ENCODE measurements around the gene ERVMER34-1.

Gene ERVMER34-1, protein sequence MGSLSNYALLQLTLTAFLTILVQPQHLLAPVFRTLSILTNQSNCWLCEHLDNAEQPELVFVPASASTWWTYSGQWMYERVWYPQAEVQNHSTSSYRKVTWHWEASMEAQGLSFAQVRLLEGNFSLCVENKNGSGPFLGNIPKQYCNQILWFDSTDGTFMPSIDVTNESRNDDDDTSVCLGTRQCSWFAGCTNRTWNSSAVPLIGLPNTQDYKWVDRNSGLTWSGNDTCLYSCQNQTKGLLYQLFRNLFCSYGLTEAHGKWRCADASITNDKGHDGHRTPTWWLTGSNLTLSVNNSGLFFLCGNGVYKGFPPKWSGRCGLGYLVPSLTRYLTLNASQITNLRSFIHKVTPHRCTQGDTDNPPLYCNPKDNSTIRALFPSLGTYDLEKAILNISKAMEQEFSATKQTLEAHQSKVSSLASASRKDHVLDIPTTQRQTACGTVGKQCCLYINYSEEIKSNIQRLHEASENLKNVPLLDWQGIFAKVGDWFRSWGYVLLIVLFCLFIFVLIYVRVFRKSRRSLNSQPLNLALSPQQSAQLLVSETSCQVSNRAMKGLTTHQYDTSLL

DNA sequence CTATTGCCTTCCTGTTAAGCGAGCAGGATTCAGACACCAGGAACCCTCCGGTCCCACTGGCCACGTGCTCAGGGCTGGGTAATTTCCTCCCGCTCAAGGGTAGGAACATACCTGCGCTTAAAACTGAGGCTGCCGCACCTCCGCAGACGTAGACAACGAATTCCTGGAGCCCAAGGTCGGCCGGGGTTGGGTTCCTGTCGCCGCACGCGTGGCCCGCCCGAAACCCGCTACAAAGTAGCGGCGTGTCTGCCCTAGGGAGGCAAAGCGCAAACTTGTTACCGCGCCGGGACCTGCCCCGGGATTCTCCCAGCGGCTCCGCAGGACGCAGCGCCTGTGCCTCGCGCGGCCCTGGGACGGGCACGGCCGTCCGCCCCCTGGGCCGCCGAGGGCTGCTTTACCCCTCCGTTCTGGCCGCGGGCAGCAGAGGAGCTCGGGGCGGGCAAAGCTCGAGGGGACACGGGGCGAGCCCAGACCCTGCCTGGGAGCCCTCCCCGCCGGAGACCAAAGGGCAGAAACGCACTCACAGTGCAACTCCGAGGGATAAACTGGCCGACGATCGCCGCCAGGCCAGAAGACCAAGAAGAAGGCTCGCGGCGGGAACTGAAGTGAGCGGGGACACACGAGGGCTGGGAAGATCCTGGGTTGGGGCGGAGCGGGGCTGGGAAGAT lies at the start of gene ERVMER34-1:
Gene ERVMER34-1 (minus strand): TSS at position 607 of the 668 bp plus-strand sequence. CDS start 5,905 bp downstream, outside the sequence.
- DNase-seq (ENCODE audit: low read depth) = no peak

DNA sequence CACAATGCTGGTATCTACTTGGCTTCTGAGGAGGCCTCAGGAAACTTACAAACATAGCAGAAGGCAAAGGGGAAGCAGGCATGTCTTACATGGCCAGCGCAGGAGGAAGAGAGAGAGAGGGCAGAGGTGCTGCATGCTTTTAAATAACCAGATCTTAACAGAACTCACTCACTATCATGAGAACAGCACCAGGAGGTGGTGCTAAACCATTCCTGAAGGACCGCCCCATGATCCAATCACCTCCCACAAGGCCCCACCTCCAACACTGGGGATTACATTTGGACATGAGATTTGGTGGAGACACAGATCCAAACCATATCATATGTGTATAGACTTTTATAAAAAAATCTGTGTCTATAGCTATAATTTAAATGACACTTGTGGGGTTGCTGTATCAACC lies 48.6 kb upstream of the ERVMER34-1 start:
- DNase-seq (ENCODE audit: low read depth) = no peak

DNA sequence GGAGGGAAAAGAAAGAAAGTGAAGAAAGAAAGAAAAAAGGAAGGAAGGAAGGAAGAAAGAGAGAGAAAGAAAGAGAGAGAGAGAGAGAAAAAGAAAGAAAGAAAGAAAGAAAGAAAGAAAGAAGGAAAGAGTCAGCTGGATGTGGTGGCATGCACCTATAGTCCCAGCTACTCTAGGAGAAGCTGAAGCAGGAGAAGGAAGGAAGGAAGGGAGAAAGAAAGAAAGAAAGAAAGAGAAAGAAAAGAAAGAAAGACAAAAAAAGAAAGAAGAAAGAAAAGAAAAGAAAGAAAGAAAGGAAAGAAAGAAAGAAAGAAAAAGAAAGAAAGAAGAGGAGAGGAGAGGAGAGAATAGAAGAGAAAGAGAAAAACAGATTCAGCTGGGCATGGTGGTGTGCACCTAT lies 44.3 kb upstream of the ERVMER34-1 start:
- no peak for DNase-seq (ENCODE audit: low read depth)

DNA sequence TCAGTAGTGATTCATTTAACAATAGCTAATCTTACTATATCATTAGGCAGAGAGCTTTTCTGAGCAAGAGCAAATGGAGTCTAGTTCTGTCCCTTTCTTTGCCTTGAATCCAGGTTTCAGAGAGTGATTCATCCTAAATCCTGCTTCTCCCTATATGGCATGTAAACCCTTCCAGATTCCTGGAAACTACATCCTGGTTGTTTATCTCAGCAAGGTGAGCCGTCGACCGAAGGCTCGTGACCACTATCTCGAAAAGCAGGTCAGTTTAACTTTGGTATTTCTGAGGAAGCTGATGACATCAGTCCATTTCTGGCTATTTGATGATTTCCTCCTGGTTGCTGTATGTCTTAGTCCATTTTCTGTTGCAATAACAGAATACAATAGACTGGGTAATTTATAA lies 40.7 kb upstream of the ERVMER34-1 start:
- no peak for DNase-seq (ENCODE audit: low read depth)

DNA sequence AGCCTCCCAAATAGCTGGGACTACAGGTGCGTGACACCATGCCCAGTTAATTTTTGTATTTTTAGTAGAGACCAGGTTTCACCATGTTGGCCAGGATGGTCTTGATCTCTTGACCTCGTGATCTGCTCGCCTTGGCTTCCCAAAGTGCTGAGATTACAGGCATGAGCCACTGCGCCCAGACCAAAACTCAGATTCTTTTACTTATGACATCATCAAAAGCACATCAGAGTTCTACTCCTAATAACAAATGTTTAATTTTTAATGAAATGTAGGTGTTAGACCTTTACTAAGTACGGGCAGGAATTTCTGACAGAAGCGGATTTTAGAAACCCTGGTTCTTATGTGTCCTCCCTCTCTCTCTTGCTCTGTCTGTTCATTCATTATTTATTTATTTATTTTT lies 38.5 kb upstream of the ERVMER34-1 start:
- DNase-seq (ENCODE audit: low read depth) = no peak

DNA sequence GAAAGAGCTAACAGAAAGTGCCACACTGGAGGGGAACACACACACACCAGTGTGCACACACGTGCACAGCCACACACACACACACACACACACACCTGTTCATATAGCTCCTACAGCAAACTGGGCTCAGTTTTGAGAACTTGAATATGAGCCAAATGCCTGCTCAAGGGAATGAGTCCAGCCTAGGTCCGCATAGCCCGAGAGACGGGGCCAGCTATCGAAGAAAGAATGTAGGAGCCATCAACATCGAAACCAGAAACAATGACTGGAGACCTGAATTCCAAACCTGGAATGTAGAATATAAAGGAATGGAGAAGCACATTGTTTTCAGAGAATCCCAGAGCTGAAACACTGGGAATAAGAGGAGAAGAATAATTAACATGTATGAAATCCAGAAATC lies 37.6 kb upstream of the ERVMER34-1 start:
- no peak for DNase-seq (ENCODE audit: low read depth)

DNA sequence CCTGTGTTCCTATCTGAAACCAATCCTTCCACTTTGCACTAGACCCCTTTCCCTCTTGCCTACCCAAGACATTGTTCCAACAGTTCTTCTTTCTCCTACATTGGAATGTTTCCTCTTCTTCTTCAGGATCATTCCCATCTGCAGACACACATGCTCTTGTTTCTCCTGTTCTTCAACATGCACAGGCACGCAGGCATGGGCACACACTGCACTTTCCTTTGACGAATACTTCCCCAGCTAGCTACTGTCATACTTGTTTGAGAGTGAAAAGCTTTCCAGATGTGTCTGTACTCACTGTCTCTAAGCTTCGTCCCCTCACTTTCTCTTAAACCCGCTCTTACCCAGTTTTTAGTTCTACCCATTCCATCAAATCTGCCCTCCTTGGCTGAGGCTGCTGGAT lies 31.8 kb upstream of the ERVMER34-1 start:
- DNase-seq (ENCODE audit: low read depth) = no peak

DNA sequence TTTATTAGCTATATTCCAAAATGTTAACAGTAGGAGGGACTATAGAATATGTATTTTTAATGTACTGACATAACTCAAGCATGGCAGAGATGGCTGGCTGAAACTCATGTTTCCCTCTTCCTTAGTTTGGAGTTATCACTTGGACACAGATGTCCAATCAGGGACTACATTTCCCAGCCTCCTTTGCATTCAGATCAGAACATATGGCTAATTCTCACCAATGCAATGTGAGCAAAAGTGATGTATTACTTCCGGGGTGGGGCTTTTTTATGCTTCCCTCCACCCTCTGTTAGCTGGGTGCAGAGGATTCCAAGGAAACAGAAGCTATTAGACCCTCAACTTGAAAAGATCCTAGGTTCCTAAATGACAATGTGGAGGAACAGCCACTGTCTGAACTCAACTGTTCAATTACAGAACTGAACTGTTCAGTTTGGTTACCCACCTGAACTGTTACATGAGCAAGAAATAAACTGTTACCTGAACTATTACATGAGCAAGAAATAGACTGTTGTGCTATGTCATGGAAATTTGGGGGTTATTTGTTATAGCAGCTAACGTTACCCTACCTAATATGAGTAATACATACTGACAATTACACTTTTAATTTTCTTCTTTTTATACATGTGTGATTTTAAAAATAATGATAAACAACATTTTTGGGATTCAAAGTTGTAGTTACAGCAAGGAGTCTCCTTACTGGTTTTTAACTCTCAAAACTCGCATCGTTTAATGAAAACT lies 29.6 kb upstream of the ERVMER34-1 start:
- no peak for DNase-seq (ENCODE audit: low read depth)

DNA sequence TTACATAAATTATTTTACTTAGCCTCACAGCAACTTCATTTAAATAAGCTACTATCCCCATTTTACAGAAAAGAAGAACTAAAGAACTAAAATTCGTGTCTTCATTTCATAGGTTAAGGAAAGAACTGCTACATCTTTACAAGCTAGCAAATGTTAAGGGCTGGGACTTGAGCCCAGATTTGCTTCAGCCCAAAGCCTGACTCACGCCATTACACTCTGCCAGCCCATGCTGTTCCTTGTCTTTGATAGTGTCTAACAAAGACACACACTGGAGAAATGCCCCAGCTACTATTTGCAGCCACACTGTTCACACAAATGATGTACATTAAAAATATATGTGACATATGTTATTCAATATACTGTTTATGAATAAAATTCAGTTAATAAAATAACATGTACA lies 29.0 kb upstream of the ERVMER34-1 start:
- DNase-seq (ENCODE audit: low read depth) = no peak

DNA sequence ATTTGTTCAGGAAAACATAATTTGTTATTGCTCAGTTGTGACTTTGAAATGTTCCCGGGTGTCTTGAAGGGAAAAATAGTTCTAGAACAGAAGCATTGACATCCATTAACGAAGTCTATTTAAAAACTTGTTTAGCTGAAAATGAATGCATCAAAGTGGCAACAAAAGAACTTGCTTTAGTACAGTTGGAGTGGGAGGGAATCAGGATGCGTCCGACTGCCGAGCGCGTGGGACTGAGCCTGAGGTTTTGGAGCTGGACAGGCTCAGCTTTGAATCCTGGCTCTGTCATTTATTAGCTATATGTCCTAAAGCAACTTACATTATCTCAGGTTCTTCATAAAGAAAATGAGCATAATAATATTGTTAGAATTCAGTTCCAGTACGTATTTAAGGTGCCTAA lies 9.0 kb upstream of the ERVMER34-1 start:
- DNase-seq (ENCODE audit: low read depth) = no peak

DNA sequence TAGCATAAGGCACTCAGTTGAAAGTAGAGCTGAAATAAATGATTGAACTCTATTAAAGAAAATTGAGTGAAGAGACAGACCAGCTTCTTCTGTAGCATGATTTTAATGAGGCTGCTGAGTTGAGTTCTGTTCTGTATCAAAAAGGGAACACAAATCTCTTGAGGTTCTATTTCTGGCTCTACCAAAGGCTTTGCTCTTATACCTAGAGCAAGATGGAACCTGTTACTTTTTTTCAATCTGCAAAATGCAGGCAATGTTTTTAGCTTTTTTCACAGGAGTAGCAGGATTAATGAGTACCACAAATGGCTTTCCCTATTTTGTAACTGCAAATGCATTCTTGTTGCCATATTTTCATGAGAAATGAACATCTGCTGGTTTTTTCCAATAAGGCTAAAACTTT lies 4.2 kb upstream of the ERVMER34-1 start:
- DNase-seq (ENCODE audit: low read depth) = no peak

DNA sequence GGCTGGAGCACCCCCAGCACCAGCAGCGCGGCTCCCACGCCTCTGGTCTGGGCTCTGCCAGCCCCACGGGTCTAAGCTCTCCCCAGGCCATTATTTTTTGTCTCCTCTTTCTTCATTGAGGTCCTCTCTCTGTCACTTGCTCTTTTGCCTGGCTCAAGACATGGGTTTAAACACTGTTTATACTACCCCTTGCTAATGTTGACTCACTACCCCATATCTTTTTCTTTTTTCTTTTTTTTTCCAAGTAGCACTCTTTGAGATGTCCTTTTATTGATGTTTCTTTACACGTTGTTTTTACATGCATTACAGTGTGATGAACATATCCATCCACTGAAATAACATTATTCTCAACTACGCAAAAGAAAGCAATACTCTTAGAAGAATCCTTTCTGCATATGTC lies 1.7 kb upstream of the ERVMER34-1 start:
- DNase-seq (ENCODE audit: low read depth) = no peak

DNA sequence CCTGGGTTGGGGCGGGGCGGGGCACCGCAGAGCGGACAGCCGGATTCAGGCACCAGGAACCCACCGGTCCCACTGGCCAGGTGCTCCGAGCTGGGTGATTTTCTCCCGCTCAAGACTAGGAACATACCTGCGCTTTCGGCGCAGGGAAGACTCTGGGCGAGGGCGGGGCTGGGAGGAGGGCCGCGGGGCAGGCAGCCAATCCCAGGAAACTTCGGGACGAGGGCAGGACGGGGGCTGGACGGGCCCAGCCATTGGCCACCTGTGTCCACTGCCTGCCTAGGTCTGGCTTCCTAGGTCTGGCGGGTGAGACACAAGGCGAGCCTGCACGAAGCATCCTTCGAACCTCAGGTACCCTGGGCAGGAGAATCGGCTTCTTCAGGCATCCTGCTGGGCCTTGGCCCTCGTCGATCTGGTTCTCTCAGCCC lies 274 bp upstream of the ERVMER34-1 start:
- DNase-seq (ENCODE audit: low read depth) = no peak

DNA sequence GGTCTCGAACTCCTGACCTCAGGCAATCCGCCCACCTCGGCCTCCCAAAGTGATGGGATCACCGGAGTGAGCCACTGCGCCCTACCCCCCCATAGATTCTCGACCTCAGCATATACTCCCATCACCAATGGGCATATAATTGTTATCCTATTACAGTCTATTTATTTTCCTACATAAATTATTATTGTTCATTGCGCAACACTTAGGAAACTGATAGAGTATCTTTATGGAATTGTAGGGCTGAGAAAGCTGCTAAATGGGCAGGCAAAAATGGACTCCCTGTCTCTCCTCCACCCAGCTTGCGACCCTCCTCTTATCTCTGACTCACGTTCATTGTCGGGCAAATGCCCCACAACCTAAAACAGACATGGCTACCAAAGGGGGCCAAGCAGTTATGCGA lies 1.0 kb downstream of the ERVMER34-1 start:
- DNase-seq (ENCODE audit: low read depth) = no peak

DNA sequence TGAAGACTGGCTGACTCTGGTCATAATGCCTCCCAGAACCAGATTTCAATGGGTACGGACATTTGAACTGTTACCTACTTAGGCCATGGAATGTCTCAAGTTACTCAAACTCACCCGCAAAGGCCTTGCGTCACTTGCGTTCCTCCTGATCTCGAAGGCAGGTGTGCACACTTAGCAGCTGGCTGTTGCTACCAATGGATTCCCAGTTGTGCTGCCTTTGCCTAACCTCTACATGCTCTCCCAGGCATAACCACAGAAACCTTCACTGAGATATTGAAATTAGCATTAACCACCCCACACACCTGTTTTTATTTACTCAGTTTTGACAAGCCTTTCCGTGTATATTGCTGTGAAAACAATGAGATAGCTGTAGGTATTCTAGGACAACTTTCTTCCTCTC lies 2.8 kb downstream of the ERVMER34-1 start:
- DNase-seq (ENCODE audit: low read depth) = no peak

DNA sequence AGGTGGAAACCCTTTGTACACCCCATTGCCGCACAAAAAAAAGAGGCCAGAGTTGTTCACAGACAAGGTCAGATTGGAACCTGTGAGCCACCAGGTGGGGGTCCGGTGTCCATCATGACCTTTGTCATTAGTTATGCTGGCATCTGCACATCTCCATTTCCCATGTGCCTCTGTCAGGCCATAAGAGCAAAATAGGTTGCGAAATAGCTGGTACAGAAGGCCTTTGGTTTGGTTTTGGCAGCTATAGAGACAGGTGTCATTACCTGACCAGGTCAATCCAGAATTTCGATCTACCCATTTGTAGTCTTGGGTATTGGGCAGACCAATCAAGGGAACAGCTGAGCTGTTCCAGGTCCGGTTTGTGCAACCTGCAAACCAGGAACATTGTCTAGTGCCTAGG lies 6.6 kb downstream of the ERVMER34-1 start:
- no peak for DNase-seq (ENCODE audit: low read depth)

DNA sequence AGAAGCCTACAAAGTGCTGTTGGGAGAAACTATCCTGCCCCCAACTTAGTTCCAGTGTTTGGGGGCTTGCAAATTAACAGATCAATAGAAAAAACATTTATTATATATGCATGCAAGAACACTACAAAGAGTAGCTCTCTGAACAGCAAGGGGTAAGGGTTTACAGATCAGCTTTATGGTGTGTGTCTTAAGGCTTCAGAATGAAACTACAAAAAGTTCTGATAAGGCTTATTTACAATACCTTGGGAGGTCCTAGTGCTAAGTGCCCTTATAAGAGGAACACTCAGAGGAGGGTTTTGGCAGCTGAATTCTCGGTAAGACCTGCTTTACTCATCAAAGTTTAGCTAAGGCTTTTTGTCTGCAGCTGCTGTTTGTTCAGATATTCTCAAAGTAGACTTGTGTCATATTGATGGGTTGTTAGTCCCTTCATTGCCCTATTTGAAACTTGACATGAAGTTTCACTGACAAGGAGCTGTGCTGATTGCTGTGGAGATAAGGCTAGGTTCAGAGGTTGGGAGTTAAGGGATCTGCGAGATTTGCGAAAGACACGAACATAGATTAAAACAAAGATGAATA lies 7.7 kb downstream of the ERVMER34-1 start:
- no peak for DNase-seq (ENCODE audit: low read depth)

DNA sequence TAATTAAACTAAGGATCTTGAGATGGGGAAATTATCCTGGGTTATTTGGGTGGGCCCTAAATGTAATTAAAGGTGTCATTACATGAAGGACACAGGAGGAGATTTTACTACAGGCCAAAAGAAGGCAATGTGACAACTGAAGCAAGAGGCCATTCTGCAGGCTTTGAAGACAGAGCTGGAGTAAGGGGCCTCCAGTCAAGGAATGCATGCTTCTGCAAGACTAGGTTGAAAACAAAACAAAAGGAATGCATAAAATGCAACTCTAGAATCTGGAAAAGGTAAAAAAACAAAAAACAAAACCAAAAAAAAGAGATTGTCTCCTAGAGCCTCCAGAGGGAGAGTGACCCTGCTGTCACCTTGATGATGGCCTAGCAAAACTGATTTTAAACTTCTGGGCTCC lies 21.6 kb downstream of the ERVMER34-1 start:
- DNase-seq (ENCODE audit: low read depth) = no peak

DNA sequence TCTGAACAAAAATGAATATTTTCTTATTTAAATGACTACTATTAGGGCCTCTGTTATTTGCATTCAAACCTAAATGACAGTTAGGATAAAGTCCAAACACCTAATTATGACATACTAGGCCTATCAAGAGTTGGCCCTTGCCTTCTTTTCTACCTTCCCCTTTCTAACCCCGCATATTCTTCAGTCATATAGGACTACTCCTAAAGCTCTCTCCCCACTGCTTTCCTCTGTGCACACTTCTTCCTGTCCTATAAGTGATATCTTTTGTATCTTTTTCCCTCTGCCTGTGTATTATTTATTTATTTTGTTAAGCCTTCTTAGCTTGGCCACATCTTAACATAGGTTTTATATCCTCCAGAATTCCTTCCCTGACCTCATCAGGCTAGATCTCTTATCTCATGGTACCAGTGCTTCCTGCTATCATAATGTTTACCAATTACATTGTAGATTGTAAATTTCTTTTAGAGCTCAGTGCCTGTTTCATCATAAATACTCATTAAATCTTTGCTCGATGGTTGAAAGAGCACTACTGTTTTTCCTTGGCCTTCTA lies 22.5 kb downstream of the ERVMER34-1 start:
- DNase-seq (ENCODE audit: low read depth) = no peak

DNA sequence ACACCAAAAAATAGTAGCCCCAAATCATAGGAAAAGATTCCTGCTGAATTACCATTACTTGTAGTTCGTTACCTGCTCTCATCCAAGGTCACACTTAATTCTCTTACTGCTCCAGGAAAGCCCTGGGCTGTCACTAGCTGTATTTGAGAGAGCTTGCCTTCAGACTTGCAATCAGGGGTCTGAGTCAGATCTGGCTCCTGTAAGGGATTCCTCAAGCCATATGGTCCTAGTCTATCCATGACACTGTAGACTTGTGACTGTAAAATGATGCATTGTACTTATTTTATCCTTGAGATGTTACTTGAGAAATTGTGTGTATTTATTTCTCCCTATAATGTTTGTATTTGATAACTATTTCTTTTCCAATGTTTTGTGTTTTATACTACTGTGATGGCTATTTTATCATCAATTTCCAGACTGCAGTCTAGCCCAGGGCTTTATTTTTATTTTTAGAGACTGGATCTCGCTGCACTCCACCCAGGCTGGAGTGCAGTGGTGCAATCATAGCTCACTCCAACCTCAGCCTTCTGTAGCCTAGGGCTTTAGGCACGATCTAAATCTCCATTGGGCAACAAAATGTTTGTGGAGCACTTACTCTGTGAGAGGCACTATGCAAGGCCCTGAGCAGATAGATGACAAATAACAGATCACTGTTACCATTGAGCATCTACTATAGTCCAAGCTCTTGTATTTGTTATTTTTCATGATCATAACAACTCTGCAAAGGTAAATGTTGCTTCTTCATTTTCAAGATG lies 24.2 kb downstream of the ERVMER34-1 start:
- DNase-seq (ENCODE audit: low read depth) = no peak

Measured in HS-27A (cell line).